GM19035 (cell line): Measurements from ENCODE around the gene JMJD7.

Experiments used
- ATAC-seq: cut with Tn5 transposase; IDR thresholded peaks from one replicate; pipeline ENCODE4 v1.9.1; 2021; ENCODE audit not compliant: unreplicated experiment

The JMJD7 gene

DNA sequence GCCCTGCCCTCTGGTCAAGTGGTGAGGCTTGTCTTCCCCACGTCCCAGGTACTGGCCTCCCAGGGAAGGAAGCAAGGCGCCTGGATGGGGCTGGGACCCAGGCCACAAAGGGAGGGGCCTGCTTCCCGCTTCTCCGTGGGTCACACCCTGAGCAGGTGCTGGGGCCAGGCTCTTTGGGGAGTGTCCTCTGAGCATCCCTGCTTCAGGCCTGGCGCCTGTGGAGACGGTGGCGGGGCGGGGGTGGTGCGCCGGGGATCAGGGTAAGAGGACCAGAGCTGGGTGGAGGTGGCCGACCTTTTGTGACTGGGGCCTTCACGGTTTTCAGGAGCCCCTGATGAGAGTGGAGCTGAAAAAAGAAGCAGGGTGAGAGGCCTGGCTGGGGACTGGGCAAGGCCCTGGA, 14.3 kb downstream of the JMJD7 start:
- ATAC-seq, result no peak

DNA sequence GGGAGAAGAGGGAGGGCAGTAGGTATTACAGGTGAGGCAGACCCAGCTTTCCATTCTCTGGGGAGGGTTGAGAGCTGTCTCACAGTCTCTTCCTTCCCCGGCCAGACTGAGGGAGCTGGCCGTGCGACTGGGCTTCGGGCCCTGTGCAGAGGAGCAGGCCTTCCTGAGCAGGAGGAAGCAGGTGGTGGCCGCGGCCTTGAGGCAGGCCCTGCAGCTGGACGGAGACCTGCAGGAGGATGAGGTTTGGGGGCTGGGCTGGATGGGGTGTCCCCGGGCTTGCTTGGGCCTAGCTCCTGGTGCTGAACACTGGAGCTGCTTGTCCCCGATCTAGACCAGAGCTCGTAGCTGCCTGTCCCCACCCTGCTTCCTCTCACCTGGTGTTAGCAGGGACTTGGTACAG, 15.7 kb downstream of the JMJD7 start:
- ATAC-seq, result no peak

DNA sequence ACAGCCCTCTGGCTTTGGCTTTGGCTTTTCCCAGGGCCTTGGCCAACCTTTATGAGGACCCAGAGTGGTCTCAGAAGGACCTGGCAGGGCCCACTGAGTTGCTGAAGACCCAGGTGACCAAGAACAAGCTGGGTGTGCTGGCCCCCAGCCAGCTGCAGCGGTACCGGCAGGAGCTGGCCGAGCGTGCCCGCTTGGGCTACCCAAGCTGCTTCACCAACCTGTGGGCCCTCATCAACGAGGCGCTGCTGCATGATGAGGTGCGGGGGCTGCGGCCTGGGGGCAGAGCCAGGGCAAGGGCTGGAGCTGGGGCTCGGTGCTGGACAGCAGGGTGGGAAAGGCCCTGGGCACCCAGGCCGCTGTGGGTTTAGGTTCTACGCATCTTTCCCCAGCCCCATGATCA, 16.9 kb downstream of the JMJD7 start:
- no peak for ATAC-seq

DNA sequence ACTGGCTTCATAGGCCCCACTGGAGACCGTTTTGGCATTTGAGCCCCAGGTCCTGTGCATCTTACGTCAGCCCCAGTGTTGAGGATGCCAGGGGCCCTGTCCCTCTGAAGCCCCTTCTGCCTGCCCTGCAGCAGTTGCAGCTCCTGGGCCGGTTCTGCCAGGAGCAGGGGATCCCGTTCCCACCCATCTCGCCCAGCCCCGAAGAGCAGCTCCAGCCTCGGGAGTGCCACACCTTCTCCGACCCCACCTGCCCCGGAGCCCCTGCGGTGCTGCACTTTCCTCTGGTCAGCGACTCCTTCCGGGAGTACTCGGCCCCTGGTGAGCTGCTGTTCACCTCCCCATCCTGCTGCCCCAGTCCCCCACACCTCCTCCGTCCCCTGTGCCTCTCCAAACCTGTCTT, 19.3 kb downstream of the JMJD7 start:
- no peak for ATAC-seq

DNA sequence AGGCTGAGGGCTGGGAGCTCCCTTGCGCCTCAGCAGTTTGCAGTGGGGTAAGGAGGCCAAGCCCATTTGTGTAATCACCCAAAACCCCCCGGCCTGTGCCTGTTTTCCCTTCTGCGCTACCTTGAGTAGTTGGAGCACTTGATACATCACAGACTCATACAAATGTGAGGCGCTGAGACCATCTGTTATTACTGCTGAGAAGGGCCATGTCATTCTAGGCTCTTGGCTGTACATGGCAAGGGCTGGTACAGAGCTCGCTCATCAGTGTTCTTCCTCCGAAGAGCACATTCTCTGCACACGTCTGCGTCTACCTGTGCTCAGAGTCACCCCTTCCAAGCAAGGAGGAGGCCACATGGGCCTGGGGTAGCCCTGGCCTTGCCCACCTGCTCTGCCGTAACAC, 20.1 kb downstream of the JMJD7 start:
- no peak for ATAC-seq

DNA sequence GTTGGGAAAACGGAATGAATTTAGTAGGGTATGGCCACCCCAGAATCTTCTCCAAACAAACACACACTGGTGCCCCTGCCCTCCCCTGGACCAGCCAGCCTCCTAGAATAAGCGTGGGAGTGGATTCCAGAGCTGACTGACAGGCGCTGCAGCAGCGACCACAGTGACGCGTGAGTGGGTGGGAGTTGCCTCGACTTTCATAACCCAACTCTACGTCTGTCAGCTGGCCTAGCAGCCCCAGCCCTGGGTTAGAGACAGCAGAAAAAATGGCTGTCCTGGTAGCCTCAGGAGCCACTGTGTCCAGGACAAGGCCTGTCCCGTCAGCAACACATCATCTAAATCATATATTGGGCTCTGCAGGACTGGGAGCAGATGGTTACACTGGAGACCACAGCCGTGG, 20.7 kb downstream of the JMJD7 start:
- no peak for ATAC-seq

DNA sequence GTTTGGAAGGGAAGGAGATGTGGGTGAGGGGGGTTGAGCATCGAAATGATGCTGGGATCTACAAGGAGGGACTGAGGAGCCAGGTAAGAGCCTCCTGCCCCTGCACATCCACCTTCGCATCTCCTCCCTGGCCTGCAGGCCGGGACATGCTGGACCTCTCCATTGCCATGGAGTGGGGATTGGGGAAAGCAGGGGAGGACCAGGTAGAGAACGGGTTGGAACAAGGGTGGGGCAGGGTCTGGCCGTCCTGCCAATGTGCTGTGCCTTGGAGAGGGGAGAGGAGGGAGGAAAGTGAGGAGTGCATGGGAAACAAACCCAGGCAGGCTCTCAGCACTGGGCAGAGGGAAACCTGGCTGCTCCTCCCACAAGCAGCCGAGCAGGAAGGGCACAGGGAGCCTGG, 21.3 kb downstream of the JMJD7 start:
- no peak for ATAC-seq

DNA sequence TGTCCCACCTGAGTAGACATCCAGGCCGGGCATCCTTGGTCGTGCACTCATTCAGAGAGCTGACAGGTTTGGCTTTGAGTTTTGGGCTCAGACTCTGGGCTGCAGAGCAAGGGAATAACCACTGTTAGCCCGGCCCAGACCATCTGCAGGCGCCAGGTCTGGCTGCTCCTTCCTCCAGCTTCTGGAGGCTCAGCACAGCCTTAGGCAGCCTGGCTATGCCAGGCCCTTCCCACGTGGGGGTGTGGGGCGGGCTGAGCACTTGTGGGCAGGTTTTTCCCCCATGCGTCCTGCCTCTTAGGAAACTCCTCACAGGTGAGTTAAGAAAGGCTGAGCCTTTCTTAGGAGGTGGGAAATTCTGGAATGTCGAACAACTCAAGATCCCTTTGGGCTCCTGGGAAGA, 22.0 kb downstream of the JMJD7 start:
- ATAC-seq, result no peak

DNA sequence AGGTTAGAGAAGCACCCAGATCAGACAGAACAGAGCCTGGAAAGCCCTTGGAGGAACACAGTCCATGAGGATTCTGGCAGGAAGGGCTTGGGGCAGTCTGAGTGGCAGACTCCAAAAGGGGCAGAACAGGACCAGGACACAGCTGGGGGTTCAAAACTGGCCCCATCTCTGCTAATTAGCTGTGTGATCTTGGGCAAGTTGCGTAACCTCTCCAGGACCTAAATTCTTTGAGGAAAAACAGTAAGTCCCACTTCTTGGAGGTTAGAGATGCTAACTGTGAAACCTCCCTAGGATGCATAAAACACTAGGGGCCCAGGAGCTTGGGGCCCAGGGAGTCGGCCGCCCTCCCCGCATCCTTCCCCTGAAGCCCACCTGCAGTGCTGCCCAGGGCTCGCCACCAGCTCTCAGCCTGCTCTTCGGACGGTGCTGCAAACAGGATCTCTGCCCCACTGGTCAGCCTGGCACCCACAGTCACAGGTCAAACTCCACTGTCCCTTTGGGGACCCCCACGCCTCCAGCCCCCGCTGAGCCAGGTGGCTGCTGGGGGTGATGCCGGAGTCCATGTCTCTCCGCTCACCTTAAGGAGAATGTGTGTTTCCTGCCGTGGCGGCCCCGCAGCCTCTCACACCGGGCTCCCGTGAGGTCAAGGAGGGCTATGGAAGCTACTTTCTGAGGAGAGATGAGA, 22.7 kb downstream of the JMJD7 start:
- ATAC-seq, result no peak

DNA sequence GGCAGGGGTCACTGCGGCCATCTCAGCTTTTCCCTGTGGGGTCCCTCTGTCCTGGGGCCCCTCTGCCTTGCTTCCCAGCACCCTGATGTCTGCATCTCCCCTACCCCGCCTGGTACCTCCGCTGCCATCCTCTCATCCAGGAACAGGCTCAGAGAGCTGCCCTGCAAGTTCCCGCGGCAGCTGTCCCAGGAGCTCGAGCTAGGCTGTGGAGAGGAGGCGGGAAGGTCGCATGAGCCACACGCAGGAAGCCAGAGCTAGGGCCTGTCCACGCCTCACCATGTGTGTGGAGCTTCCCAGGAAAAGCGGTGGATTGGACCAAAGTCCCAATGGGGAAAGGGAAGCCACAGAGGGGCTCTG, 23.3 kb downstream of the JMJD7 start:
- no peak for ATAC-seq

DNA sequence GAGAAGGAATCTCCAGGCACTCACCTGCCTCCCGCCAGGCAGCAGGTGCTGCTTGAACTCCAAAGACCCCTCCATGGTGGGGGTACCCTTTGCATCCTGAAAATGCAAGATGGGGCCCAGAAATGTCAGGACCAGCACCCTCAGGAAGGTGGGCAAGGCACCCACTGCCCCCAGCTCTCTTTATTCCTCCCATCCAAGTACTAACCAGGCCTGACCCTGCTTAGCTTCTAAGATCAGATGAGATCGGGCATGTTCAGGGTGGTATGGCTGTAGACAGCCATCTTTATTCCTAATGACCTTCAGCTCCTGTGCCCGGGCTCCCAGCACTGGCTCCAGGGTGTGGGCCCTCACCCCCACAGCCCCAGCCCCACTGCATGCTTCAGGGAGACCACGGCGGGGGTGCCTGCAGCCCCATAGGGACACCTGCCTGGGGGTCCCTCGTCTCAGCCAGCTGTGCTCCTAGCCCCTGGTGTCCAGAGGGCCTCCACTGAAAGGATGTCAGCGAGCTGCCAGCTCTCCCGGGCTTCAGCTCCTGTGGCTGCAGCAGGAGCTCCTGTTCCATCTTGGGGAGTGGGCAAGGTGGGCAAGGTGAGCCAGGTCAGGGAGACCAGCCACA, 24.0 kb downstream of the JMJD7 start:
- no peak for ATAC-seq

DNA sequence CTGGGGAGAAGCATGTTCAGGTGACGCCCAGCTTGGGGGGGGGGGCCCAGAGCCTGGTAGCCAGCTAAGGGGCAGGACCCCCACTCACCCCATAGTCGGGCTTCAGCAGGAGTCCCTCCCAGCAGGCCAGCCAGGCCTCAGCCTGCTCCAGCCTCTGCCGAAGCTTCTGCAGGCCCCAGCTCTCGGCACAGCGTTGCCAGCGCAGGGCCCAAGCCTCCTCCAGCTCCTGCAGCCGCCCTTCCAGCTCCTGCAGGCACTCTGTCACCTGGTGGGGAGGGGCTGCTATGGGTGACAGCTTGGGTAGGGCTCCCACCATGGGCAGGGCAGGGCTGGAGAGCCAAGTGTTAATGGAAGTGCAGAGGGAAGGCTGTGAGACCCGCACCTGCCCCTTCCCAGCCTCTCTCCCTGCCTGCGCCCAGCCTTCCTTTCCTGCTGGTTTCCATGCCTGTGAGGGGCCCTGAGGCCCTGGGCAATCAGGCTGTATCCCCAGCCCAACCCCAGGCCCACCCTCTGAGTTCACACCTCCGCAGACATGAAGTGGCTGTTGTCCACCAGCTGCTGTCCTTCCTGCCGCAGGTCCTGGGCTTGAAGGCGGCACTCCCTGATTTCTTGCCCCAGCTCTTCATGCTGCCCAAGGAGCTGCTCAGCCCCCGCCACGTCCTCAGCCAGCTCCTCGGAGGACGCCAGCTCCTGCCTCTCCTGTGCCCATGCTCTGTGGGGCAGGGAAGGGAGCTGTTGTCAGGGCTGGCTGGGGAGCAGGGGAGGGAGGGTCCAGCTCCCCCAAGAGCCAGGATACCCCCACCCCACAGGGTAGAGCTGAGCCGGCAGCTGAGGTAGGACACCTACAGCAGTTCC, 25.1 kb downstream of the JMJD7 start:
- no peak for ATAC-seq

DNA sequence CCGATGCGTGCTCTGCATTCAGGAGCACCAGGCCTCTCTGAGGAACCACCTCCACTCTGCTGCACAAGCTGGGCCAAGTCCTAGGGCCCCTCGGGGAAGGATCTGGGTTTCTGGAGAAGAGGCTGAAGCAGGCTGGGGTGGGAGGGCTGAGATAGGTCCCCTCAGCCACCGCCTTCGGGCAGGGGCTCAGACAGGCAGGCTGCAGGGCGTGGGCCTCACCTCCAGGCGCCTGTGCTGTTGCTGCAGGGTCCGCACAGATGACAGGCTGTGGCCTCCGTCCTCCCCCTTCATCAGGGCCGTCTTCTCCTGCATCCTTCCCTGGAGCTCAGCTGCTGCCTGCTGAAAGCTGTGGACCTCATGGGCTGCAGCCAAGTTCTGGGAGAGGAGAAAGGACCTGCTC, 25.9 kb downstream of the JMJD7 start:
- ATAC-seq, result no peak

DNA sequence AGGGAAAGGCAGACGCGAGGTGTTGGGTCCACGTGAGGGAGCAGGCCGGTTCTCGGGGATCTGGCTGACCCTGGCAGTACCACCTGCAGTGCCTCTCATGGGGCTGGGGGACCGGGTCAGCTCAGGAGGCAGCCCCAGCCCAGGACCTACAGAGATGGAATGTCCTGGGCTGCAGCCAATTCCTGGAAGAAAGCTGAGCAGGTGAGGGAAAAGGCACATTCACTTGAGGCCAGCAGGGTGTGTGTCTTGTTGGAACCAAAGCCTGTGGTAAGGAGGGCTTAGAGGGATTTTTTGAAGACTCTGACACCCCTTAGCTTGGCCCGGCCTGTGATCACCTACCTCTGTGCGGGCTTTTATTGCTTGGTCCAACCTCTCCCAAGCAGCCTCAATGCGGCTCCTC, 26.6 kb downstream of the JMJD7 start:
- ATAC-seq, result no peak

DNA sequence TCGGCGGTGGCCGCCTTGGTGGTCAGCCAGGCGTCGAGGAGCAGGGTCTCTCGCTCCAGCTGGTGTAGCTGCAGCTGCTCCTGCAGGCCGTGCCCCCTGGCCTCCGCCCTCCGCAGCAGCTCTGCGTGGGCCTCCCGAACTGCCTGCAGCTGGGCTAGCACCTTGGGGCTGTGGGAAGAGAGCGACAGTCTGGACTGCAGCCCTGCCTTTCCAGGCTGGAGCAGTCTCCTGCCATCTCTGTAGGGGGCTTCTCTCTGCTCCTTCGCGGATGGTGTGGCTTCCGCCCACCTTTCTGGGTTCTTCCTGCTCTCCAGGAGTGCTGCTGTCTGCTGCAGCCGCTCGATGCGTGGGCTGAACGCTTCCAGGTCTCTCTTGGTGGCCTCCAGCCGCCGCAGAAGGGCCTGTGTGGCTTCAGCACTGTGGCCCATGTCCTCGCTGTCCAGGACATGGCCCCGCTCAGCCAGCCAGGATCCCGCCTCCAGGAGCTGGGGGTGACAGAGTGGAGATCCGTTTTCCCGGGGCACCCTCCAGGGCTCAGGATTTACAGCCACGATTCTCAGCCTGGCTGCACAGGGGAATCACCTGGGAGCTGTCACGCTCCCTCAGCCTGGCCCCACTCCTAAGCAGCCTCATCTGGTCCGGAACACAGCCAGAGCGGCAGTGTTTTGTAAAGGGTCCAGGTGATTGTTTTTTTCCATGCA, 27.5 kb downstream of the JMJD7 start:
- ATAC-seq, result no peak

DNA sequence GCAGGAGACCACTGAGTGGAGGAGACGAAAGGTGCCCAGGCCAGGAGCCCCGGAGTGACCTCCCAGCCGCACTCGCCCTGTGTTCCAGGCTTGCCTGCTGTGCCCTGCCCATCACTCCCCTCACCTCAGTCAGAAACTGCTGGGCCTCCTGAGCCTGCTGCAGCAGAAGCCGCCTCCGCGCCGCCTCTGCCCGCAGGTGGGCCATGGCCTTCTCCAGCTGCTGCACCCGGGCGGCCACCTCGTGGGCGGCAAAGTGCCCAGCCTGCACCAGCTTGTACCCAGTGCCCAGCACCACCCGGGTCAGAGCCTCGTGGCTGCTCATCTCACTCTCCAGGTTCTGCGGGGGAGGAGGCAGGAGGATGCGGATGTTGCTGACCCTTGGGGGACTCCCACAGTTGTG, 28.4 kb downstream of the JMJD7 start:
- ATAC-seq, result no peak

DNA sequence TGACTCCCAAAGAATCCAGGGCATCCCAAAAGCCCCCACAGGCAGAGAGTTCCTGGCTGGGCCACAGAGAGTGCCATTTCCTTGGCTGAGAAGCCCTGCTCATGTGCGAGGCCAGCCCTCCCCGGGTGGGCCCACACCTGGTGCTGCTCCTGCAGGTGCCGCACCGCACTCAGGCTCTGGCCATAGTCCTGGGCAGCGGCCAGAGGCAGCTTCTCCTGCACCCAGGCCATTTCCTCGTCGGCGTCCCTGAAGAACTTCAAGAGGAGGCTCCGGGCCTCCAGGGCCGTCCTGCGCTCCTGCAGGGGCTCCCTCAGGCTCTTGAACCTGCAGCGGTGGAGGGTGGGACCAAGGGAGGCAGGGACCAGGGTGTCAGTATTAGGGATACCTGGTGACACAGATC, 28.8 kb downstream of the JMJD7 start:
- ATAC-seq, result no peak

DNA sequence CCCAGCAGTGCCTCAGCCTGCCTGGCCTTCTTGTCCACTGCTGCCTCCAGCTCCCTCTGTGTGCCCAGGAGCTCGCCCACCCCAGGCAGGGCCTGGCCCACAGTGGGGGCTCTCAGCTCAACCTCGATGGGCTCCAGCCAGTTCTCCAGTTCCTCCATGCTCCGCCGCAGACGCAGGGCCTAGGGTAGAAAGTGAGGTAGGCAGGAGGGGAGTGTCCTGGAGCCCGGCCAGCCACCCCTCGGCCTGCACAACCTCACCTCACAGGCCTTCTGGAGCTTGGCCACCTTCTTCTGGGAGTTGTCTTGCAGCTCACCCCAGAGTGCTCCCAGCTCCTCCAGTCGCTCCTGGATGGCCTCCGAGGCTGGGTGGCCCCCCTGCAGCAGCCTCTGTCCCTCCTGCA, 29.4 kb downstream of the JMJD7 start:
- ATAC-seq, result no peak

DNA sequence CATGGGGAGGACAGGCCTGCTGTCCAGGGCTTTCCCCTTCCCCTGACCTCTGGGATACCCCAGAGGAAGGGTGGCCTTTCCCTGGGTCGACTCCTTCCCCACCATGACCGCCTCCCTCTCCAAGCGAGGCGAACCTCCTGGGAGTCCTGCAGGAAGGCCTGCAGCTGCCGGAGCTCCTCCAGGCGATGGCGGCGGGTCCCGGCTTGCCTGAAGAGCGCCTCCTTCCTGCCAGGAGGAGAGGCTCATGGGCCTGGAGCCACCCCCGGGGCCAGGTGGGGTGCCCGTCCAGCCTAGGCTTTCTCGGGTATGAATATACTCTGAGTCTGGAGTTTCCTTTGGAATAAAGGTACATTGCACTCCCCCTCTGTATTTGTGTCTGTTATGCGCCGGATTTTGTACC, 30.9 kb downstream of the JMJD7 start:
- no peak for ATAC-seq

DNA sequence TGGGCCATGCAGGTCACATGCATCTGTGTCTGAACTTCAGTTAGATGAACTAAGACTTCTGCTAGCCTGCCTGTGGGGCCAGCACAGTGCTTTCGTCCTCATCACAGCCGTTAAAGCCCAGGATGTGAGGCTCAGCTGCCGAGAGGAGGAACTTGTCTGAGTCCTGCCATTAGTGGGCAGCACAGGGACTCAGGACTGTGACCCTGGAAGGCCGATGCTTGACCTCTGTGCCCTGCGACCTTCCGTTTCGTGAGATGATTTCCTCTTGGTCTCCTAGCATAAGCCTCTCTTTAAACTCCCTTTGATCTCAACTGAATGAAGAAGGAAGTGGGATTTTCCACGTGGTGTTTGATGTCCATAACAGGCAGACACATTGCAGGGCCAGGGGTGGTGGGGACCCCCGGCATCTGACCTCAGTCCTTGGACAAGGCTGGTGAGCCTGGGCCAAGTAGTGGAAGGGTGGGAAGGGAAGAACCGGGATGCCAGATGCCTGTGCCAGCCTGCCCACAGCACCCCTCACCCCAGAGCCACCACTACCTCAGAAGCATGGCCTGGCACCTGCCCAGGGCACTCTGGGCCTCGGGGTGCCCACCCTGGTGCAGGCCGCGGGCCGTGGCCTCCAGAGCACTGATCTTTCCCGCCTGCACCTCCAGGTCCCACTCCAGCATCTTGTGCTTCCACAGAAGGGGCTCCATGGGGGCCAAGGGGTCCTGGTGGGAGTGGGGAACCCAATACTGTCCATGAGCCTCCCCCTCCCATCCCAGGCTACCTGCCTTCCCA, 32.3 kb downstream of the JMJD7 start:
- ATAC-seq, result no peak

DNA sequence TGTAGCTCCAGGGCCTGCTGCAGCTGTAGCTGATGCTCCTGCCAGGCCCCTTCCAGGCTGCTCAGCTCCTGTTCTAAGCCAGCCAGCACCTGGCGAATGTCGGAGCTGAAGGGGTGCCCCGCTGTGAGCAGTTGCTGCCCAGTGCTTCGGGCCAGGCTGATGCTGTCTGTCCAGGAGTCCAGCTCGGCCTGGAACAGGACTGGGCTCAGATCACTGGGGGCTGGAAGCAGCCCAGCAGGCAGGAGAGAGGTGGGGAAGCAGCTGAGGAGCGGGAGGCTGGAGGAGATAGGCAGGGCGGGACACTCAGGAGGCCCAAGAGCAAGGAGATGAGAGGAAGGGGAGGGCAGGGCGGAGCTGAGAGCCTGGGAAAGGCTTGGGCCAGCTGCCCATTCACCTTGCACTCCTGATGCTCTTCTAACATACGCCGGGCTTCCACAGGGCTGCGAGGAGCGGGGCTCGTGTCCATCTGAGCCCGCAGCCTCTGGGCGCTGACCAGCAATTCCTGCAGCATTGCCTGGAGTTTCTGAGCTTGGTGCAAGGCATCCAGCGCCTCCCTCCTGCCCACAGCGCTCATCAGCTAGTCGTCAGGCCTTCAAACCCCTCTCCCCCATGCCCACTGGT, 34.0 kb downstream of the JMJD7 start:
- no peak for ATAC-seq
